Naive B cell (primary cell): ENCODE measurements around the gene C3orf22. TPM values are rescaled to one million over a fixed set of nuclear protein-coding genes. Genes with fewer than 3 reads are reported as not detected.

Experiments
- ATAC-seq, 2 donors: fragments of 150-1000 bp; cut with Tn5 transposase; 2 replicates each; pipeline ENCODE4 v1.10.0; 2021; ENCODE audit warnings: low read depth in 2 of 2, mild to moderate bottlenecking in 2 of 2, moderate library complexity in 2 of 2
- DNase-seq: peaks from one replicate; pipeline ENCODE4 v3.0.0; 2022
- H3K27ac Mint-ChIP-seq, 6 donors: one replicate each; pipeline ENCODE4 v1.8.0; 2020 to 2022; ENCODE audit warnings: mild to moderate bottlenecking in 6 of 6, mixed read lengths in 6 of 6, moderate library complexity in 5 of 6, inconsistent platforms in 2 of 6
- H3K27me3 Mint-ChIP-seq, 3 donors: one replicate each; pipeline ENCODE4 v1.8.0; 2021 to 2022; ENCODE audit warnings: mixed read lengths in 3 of 3, mild to moderate bottlenecking in 1 of 3
- H3K36me3 Mint-ChIP-seq, 2 donors: one replicate each; pipeline ENCODE4 v1.8.0; 2020 to 2022; ENCODE audit warnings: mixed read lengths in 2 of 2, inconsistent platforms in 1 of 2, mild to moderate bottlenecking in 1 of 2
- H3K4me1 Mint-ChIP-seq, 3 donors: one replicate each; pipeline ENCODE4 v1.8.0; 2020 to 2022; ENCODE audit warnings: mixed read lengths in 3 of 3, inconsistent platforms in 1 of 3, mild to moderate bottlenecking in 1 of 3, moderate library complexity in 1 of 3
- H3K4me3 Mint-ChIP-seq, 8 donors: one replicate each; pipeline ENCODE4 v1.8.0; 2020 to 2022; ENCODE audit warnings: mild to moderate bottlenecking in 8 of 8, mixed read lengths in 8 of 8, moderate library complexity in 8 of 8, inconsistent platforms in 2 of 8
- H3K9me3 Mint-ChIP-seq, 7 donors: one replicate each; pipeline ENCODE4 v1.8.0; 2020 to 2022; ENCODE audit warnings: mixed read lengths in 7 of 7, mild to moderate bottlenecking in 5 of 7, inconsistent platforms in 2 of 7, moderate library complexity in 1 of 7
- polyA plus RNA-seq, 6 donors: library from polyadenylated mRNA; unstranded; fragments of 300-500 nt; fragmentation: Illumina TruSeq; gene quantifications; one replicate each; pipeline ENCODE4 v1.2.3, GENCODE V29; 2021; ENCODE audit warnings: low read depth in 6 of 6

The C3orf22 gene
- polyA plus RNA-seq, 6 donors from 2014 or later: not detected

GRCh38 chr3:126501736-126502135, 57.0 kb downstream of the C3orf22 start:
- Mint-ChIP-seq H3K27me3 (peaks cover 4 to 18% (median 9%) of the 10 kb centered on the region in 3 donors), H3K4me3 (no peak overlapping the region), H3K36me3 (no peaks in the 10 kb centered on the region), H3K27ac (no peak overlapping the region), H3K9me3 (no peaks in the 10 kb centered on the region), H3K4me1 (peaks cover 0 to 5% (median 0%) of the 10 kb centered on the region in 3 donors)
- ATAC-seq: no peak
- DNase-seq: peak; percentile 9

- no peaks in the 10 kb centered on the region for H3K9me3 Mint-ChIP-seq
- peaks cover 0 to 5% (median 0%) of the 10 kb centered on the region in 3 donors for H3K4me1 Mint-ChIP-seq
- no peaks in the 10 kb centered on the region for H3K36me3 Mint-ChIP-seq
- H3K27ac Mint-ChIP-seq: no peak overlapping the region
- no peak for ATAC-seq
- no peak for DNase-seq
- H3K27me3 Mint-ChIP-seq: peaks cover 1 to 15% (median 9%) of the 10 kb centered on the region in 3 donors
- no peak overlapping the region for H3K4me3 Mint-ChIP-seq
These were observed 57.7 kb downstream of the C3orf22 start for GRCh38 chr3:126501054-126501453.

DNA sequence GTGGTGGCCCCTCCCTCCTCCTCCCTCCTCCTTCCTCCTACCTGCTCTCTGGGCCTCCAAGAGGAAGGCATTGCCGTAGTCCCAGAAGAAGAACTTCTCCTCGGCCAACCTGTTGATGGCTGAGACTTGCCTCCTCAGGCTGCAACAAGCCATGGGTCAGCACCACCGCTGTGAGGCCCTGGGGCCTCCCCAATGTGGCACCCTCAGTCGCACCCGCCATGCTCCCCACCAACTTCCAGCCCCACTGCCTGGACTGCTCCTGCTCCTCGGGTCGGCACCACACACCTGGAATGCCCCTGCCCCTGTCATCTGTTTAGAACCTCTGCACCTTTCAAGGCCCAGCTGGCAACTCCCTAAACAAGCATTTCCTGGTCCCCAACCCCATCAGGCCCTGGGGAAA, 58.7 kb downstream of the C3orf22 start:
- no peaks in the 10 kb centered on the region for H3K36me3 Mint-ChIP-seq
- H3K4me1 Mint-ChIP-seq: peaks cover 0 to 5% (median 0%) of the 10 kb centered on the region in 3 donors
- peaks cover 0 to 9% (median 5%) of the 10 kb centered on the region in 3 donors for H3K27me3 Mint-ChIP-seq
- ATAC-seq: no peak
- H3K4me3 Mint-ChIP-seq: no peak overlapping the region
- H3K9me3 Mint-ChIP-seq: no peaks in the 10 kb centered on the region
- no peak for DNase-seq
- peak overlapping the region in 1 of 6 donors; percentile 53 for H3K27ac Mint-ChIP-seq

Other genes starting within 250 kb of the C3orf22 start
- under 1 TPM in 2 of 6 donors, not detected in 4; 0.09 to 0.24 TPM for gene KLF15, start 201.5 kb downstream of the C3orf22 start, polyA plus RNA-seq
- gene CFAP100, start 164.0 kb downstream of the C3orf22 start, polyA plus RNA-seq: not detected
- 10 to 100 TPM; 11.9 to 26.9 (median 16.2) TPM for gene ZXDC, start 83.0 kb downstream of the C3orf22 start, polyA plus RNA-seq
- gene UROC1, start 41.2 kb downstream of the C3orf22 start, polyA plus RNA-seq: not detected
- under 1 TPM in 2 of 6 donors, not detected in 4; 0.16 to 0.53 TPM for gene CHST13, start 34.8 kb downstream of the C3orf22 start, polyA plus RNA-seq
- 1 to 10 TPM in 3 of 6 donors, under 1 TPM in 2, not detected in 1; 0.39 to 2.6 (median 1.1) TPM for gene TXNRD3, start 96.2 kb upstream of the C3orf22 start, polyA plus RNA-seq
- gene CHCHD6, start 145.3 kb upstream of the C3orf22 start, polyA plus RNA-seq: 10 to 100 TPM in 4 of 6 donors, 1 to 10 TPM in 2; 8.7 to 16.3 (median 11.1) TPM